ENCODE measurements around the gene CORO2B. TPM values are rescaled to one million over a fixed set of nuclear protein-coding genes. Genes with fewer than 3 reads are reported as not detected.

Gene CORO2B
- total and polyA plus RNA-seq, 2 experiments from 2014 or later, result 2.9 to 3.0 TPM

DNA sequence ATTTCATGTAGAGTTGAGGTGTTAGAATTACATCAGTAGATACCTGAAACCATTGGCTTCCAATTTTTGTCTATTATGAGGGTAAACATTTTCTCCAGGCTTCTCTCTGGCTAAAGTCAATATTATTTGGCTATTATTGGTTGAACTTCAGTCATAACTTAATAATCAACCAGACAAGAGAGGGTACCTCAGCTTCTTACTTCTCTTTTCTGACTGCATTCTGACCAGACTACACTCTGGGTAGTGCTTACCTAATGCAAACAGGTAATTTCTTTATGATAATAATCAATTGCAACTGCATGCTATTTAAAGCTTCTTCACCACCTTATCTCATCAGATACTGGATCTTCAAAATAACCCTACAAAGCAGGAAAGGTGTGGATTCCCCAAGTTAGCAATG is 156.8 kb downstream of the CORO2B start:
- no peak overlapping the region for H3K4me3 ChIP-seq
- no peak for TF ChIP-seq CTCF (IDR thresholded peaks at IDR 0.05; ENCODE audit: low read depth, low read length)

GRCh38 chr15:68739390-68740080 is 160.7 kb downstream of the CORO2B start:
- H3K4me3 ChIP-seq, result no peak overlapping the region
- no peak for TF ChIP-seq CTCF (IDR thresholded peaks at IDR 0.05; ENCODE audit: low read depth, low read length)
- DNase-seq (ENCODE audit: low read depth in 1 of 2, low spot score in 1 of 2), result peak in 1 of 2 donors; percentile 22
- no peaks in the 10 kb centered on the region for H3K4me1 ChIP-seq (ENCODE audit: low read depth)
- no peaks in the 10 kb centered on the region for H3K27me3 ChIP-seq
- H3K27ac ChIP-seq, result no peak overlapping the region
- no peaks in the 10 kb centered on the region for H3K36me3 ChIP-seq
- no peaks in the 10 kb centered on the region for H3K9me3 ChIP-seq (ENCODE audit: low read depth)

More for the DNA sequence above, 156.8 kb downstream of the CORO2B start:
- Histone ChIP-seq H3K27ac (no peak overlapping the region), H3K27me3 (no peaks in the 10 kb centered on the region), H3K9me3 (ENCODE audit: low read depth) (no peaks in the 10 kb centered on the region), H3K36me3 (no peaks in the 10 kb centered on the region), H3K4me1 (ENCODE audit: low read depth) (peaks cover 18% of the 10 kb centered on the region)
- no peak for DNase-seq (ENCODE audit: low read depth in 1 of 2, low spot score in 1 of 2)

DNA sequence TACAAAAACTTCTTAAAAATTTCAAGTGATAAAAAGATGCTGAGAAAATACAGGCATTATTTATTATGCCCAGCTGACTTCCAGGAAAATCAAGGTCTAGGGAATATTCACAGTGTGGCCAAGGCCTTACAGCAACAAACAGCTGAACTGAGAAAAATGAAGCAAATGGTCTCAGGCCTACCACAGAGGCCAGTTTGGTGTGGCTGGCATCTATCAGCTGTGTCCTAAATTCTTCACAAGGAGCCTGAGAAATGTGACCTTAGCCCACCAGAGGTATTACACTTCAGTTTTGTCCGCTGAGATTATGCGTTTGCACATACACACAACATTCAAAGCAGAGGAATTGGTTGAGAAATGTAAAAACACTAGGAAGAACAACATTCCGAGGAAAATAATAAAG is 164.5 kb downstream of the CORO2B start:
- H3K27ac ChIP-seq, result no peak overlapping the region
- H3K9me3 ChIP-seq (ENCODE audit: low read depth), result no peaks in the 10 kb centered on the region
- no peak overlapping the region for H3K4me3 ChIP-seq
- no peaks in the 10 kb centered on the region for H3K27me3 ChIP-seq
- no peaks in the 10 kb centered on the region for H3K36me3 ChIP-seq
- no peak for TF ChIP-seq CTCF (IDR thresholded peaks at IDR 0.05; ENCODE audit: low read depth, low read length)
- H3K4me1 ChIP-seq (ENCODE audit: low read depth), result no peaks in the 10 kb centered on the region
- no peak for DNase-seq (ENCODE audit: low read depth in 1 of 2, low spot score in 1 of 2)

GRCh38 chr15:68749365-68749764 is 170.6 kb downstream of the CORO2B start:
- no peak overlapping the region for H3K27ac ChIP-seq
- no peaks in the 10 kb centered on the region for H3K4me1 ChIP-seq (ENCODE audit: low read depth)

GRCh38 chr15:68749793-68750192 is 171.0 kb downstream of the CORO2B start:
- no peaks in the 10 kb centered on the region for H3K27me3 ChIP-seq
- no peaks in the 10 kb centered on the region for H3K9me3 ChIP-seq (ENCODE audit: low read depth)
- no peak overlapping the region for H3K4me3 ChIP-seq
- DNase-seq (ENCODE audit: low read depth in 1 of 2, low spot score in 1 of 2), result peak in 1 of 2 donors; percentile 40
- H3K36me3 ChIP-seq, result no peaks in the 10 kb centered on the region
- H3K4me1 ChIP-seq (ENCODE audit: low read depth), result no peaks in the 10 kb centered on the region
- no peak for TF ChIP-seq CTCF (IDR thresholded peaks at IDR 0.05; ENCODE audit: low read depth, low read length)
- H3K27ac ChIP-seq, result no peak overlapping the region

More at GRCh38 chr15:68749365-68749764, 170.6 kb downstream of the CORO2B start:
- no peak for TF ChIP-seq CTCF (IDR thresholded peaks at IDR 0.05; ENCODE audit: low read depth, low read length)
- Histone ChIP-seq H3K36me3 (no peaks in the 10 kb centered on the region), H3K4me3 (no peak overlapping the region), H3K9me3 (ENCODE audit: low read depth) (no peaks in the 10 kb centered on the region), H3K27me3 (no peaks in the 10 kb centered on the region)
- no peak for DNase-seq (ENCODE audit: low read depth in 1 of 2, low spot score in 1 of 2)

Data from cardiac muscle cell (in vitro differentiated cells and primary cell).